H1 (cell line): ENCODE results near the gene WDR33. TPM values are rescaled to one million over a fixed set of nuclear protein-coding genes. Genes with fewer than 3 reads are reported as not detected.

ENCODE experiments used
- CTCF ChIA-PET: fragments of 300-600 bp; sonication (Branson Sonifier 250); formaldehyde crosslinking; loops from one replicate; lab custom pipeline; 2021; ENCODE audit not compliant: partially characterized antibody; lab: Charles Lee
- POLR2A ChIA-PET: fragments of 300-600 bp; sonication (Branson Sonifier 250); formaldehyde crosslinking; loops from one replicate; lab custom pipeline; 2021; ENCODE audit warnings: inconsistent platforms; ENCODE audit not compliant: partially characterized antibody; lab: Charles Lee
- DNase-seq, 2 experiments: peaks; one replicate each; pipeline versions ENCODE4 v3.0.0 to v3.0.0-alpha.2; 2010 to 2022; ENCODE audit warnings: low spot score in 2 of 2, low read depth in 1 of 2, mixed read lengths in 1 of 2
- FAIRE-seq: peaks from 2 replicates; lab custom pipeline; 2011; peaks lifted over from hg19 to GRCh38; lab: Jason Lieb, UNC
- H2AFZ ChIP-seq: 2 replicates; pipeline ENCODE4 v1.8.1; 2012; ENCODE audit warnings: low read length, inconsistent platforms
- H2AK5ac ChIP-seq: 2 replicates; pipeline ENCODE4 v1.6.1; 2013; ENCODE audit warnings: low read depth, low read length
- H2BK120ac ChIP-seq: replicated peaks from 2 replicates; pipeline ENCODE3; 2013; ENCODE audit warnings: low read depth, low read length, inconsistent platforms
- H2BK12ac ChIP-seq: 2 replicates; pipeline ENCODE4 v1.6.1; 2013; ENCODE audit warnings: low read depth, low read length
- H2BK15ac ChIP-seq: 2 replicates; pipeline ENCODE4 v1.6.1; 2013; ENCODE audit warnings: low read length
- H2BK20ac ChIP-seq: 2 replicates; pipeline ENCODE4 v1.6.1; 2013; ENCODE audit warnings: low read length
- H2BK5ac ChIP-seq: 2 replicates; pipeline ENCODE4 v1.6.1; 2013; ENCODE audit warnings: low read depth, low read length
- H3K14ac ChIP-seq: 2 replicates; pipeline ENCODE4 v1.6.1; 2013; ENCODE audit warnings: inconsistent platforms; ENCODE audit not compliant: insufficient read length
- H3K18ac ChIP-seq: 2 replicates; pipeline ENCODE4 v1.6.1; 2013; ENCODE audit warnings: low read length; ENCODE audit errors: extremely low read depth
- H3K23ac ChIP-seq: 2 replicates; pipeline ENCODE4 v1.6.1; 2013; ENCODE audit warnings: inconsistent platforms; ENCODE audit not compliant: insufficient read length
- H3K23me2 ChIP-seq: 2 replicates; pipeline ENCODE4 v1.6.1; 2013; ENCODE audit warnings: low read depth, low read length
- H3K27ac ChIP-seq: 2 replicates; pipeline ENCODE4 v1.6.1; 2011; ENCODE audit warnings: low read depth, low read length, inconsistent platforms
- H3K27me3 ChIP-seq, 4 experiments: replicated peaks in 1 of 4; 1 replicate in 1 of 4; 2 replicates in 3 of 4; pipeline versions ENCODE4 v1.6.1 to v1.8.1; 2011 to 2013; ENCODE audit warnings: low read length in 3 of 4, mild to moderate bottlenecking in 3 of 4, inconsistent platforms in 2 of 4, mixed read lengths in 2 of 4, moderate library complexity in 1 of 4; ENCODE audit not compliant: control insufficient read depth in 3 of 4, insufficient read depth in 3 of 4; ENCODE audit errors: extremely low read depth in 1 of 4
- H3K36me3 ChIP-seq, 4 experiments: 2 replicates each; pipeline versions ENCODE4 v1.6.1 to v1.8.1; 2011 to 2013; ENCODE audit warnings: mild to moderate bottlenecking in 4 of 4, low read length in 3 of 4, moderate library complexity in 2 of 4, control low read depth in 1 of 4, inconsistent platforms in 1 of 4; ENCODE audit not compliant: insufficient read depth in 4 of 4, control insufficient read depth in 2 of 4
- H3K4ac ChIP-seq: replicated peaks from 2 replicates; pipeline ENCODE3; 2013; ENCODE audit warnings: low read length, low read depth, mixed read lengths, inconsistent platforms; ENCODE audit not compliant: insufficient read length
- H3K4me1 ChIP-seq, 4 experiments: replicated peaks in 1 of 4; 1 replicate in 1 of 4; 2 replicates in 3 of 4; pipeline versions ENCODE4 v1.6.1 to v1.8.1; 2011 to 2013; ENCODE audit warnings: low read length in 3 of 4, inconsistent platforms in 2 of 4, mixed read lengths in 1 of 4; ENCODE audit not compliant: insufficient read depth in 4 of 4, control insufficient read depth in 3 of 4
- H3K4me2 ChIP-seq, 2 experiments: 2 replicates each; pipeline versions ENCODE4 v1.6.1 to v1.8.1; 2011 to 2013; ENCODE audit warnings: low read depth in 2 of 2, low read length in 2 of 2, control low read depth in 1 of 2, inconsistent platforms in 1 of 2, mild to moderate bottlenecking in 1 of 2; ENCODE audit not compliant: insufficient read depth in 1 of 2
- H3K4me3 ChIP-seq, 4 experiments: fragments of 200-600, 300-600 bp in 1 of 4; sonication (generic), shearing (Covaris generic), sonication (Bioruptor Twin) in 1 of 4; 2 replicates each; pipeline versions ENCODE4 v1.5.1 to v1.8.1; 2011 to 2016; ENCODE audit warnings: low read length in 4 of 4, low read depth in 3 of 4, control low read depth in 2 of 4, inconsistent platforms in 2 of 4, mild to moderate bottlenecking in 2 of 4, mixed read lengths in 1 of 4, moderate library complexity in 1 of 4; ENCODE audit not compliant: insufficient read depth in 2 of 4; ENCODE audit errors: extremely low read depth in 1 of 4
- H3K56ac ChIP-seq: replicated peaks from 2 replicates; pipeline ENCODE3; 2013; ENCODE audit warnings: low read depth, mild to moderate bottlenecking, mixed read lengths, low read length, inconsistent platforms; ENCODE audit not compliant: insufficient read length
- H3K79me1 ChIP-seq: 2 replicates; pipeline ENCODE4 v1.6.1; 2013; ENCODE audit warnings: low read depth, low read length, control low read depth
- H3K79me2 ChIP-seq, 2 experiments: 2 replicates each; pipeline versions ENCODE4 v1.6.1 to v1.8.1; 2012 to 2013; ENCODE audit warnings: low read length in 2 of 2, mild to moderate bottlenecking in 2 of 2, inconsistent platforms in 1 of 2; ENCODE audit not compliant: insufficient read depth in 2 of 2, control insufficient read depth in 1 of 2
- H3K9ac ChIP-seq, 4 experiments: replicated peaks in 1 of 4; 1 replicate in 1 of 4; 2 replicates in 3 of 4; pipeline versions ENCODE4 v1.6.1 to v1.8.1; 2011 to 2013; ENCODE audit warnings: low read depth in 3 of 4, low read length in 3 of 4, control low read depth in 2 of 4, mild to moderate bottlenecking in 2 of 4, moderate library complexity in 2 of 4, inconsistent platforms in 1 of 4; ENCODE audit errors: extremely low read depth in 1 of 4
- H3K9me3 ChIP-seq, 2 experiments: 2 replicates each; pipeline versions ENCODE4 v1.6.1 to v1.8.1; 2012 to 2013; ENCODE audit warnings: mild to moderate bottlenecking in 2 of 2, moderate library complexity in 2 of 2, control low read depth in 1 of 2, inconsistent platforms in 1 of 2, low read depth in 1 of 2, low read length in 1 of 2, mixed read lengths in 1 of 2; ENCODE audit not compliant: insufficient read depth in 2 of 2
- H4K20me1 ChIP-seq, 2 experiments: replicated peaks in 1 of 2; 2 replicates each; pipeline versions ENCODE3 to v1.8.1; 2011 to 2013; ENCODE audit warnings: inconsistent platforms in 2 of 2, low read length in 2 of 2, mild to moderate bottlenecking in 1 of 2; ENCODE audit not compliant: insufficient read depth in 2 of 2, control insufficient read depth in 1 of 2
- H4K5ac ChIP-seq: 2 replicates; pipeline ENCODE4 v1.6.1; 2013; ENCODE audit warnings: low read length, low read depth, mixed read lengths, inconsistent platforms; ENCODE audit not compliant: insufficient read length
- H4K8ac ChIP-seq: 2 replicates; pipeline ENCODE4 v1.8.0; 2013; ENCODE audit warnings: mild to moderate bottlenecking, moderate library complexity, low read length, inconsistent platforms; ENCODE audit not compliant: insufficient read depth; ENCODE audit errors: extremely low read depth
- H4K91ac ChIP-seq: replicated peaks from 2 replicates; pipeline ENCODE3; 2013; ENCODE audit warnings: low read length, mixed read lengths, inconsistent platforms; ENCODE audit not compliant: insufficient read length
- CHD2 ChIP-seq: IDR thresholded peaks from 2 replicates; pipeline ENCODE4 v1.6.1; 2012; ENCODE audit warnings: low read length, improper control_type of control experiment
- NANOG ChIP-seq: IDR thresholded peaks from 2 replicates; pipeline ENCODE4 v1.6.1; 2011; ENCODE audit warnings: low read length, low read depth, mild to moderate bottlenecking, inconsistent platforms; ENCODE audit not compliant: insufficient read depth, poor library complexity, severe bottlenecking
- RFX5 ChIP-seq: IDR thresholded peaks from 2 replicates; pipeline ENCODE4 v1.6.1; 2011; ENCODE audit warnings: low read depth, low read length, improper control_type of control experiment, borderline replicate concordance
- SIX5 ChIP-seq: IDR thresholded peaks from 2 replicates; pipeline ENCODE4 v1.6.1; 2011; ENCODE audit warnings: mild to moderate bottlenecking, low read depth, low read length
- SRF ChIP-seq: IDR thresholded peaks from 2 replicates; pipeline ENCODE4 v1.6.1; 2011; ENCODE audit warnings: mild to moderate bottlenecking, low read depth, low read length, moderate library complexity
- WGBS, 2 experiments: shearing (Covaris generic) in 1 of 2; methylation state at CpG; one replicate each; pipeline versions ENCODE4 v1.1.6 to v1.1.7; 2013 to 2015; ENCODE audit warnings: low lambda C conversion rate in 2 of 2, mixed read lengths in 2 of 2, inconsistent platforms in 1 of 2, low coverage in 1 of 2, missing lambda C conversion rate in 1 of 2; ENCODE audit not compliant: insufficient replicate concordance in 2 of 2, insufficient coverage in 1 of 2, insufficient read length in 1 of 2; ENCODE audit errors: extremely low coverage in 1 of 2, missing lambda C conversion rate in 1 of 2; 5-methylcytosine and 5-hydroxymethylcytosine counted together
- polyA plus RNA-seq, 7 experiments: library from polyadenylated mRNA; depleted of rRNA in 3 of 7; stranded (reverse) in 5 of 7; unstranded in 2 of 7; fragments of >200 nt in 5 of 7; fragments of 200-250 nt in 2 of 7; gene quantifications; 1 replicate in 5 of 7; 2 replicates in 1 of 7; 4 replicates in 1 of 7; pipeline versions ENCODE4 v1.2.1 to v1.2.3, GENCODE V29; 2011 to 2013; ENCODE audit warnings: missing spikeins in 2 of 7, mixed read lengths in 2 of 7
- total RNA-seq: library from RNA; stranded (reverse); fragmentation: NEBNext Ultra II Directional; extraction: Animal tissue kit (Norgen Biotek cat#: 25700); gene quantifications from 2 replicates; pipeline ENCODE4 v1.2.1, GENCODE V29; 2021
- TF ChIP-seq, protein P1 (sequence below): IDR thresholded peaks from 2 replicates; pipeline ENCODE4 v1.6.1; 2012; ENCODE audit warnings: inconsistent platforms

Gene WDR33
- total and polyA plus RNA-seq, 2 of the 8 experiments (the other 6 are each of a cell fraction or from before 2014, with no cell fraction given), result 18.1 to 82.7 TPM

- no peak overlapping the region for H3K27ac ChIP-seq
- no peak overlapping the region for H4K91ac ChIP-seq
- H3K36me3 ChIP-seq, result peaks cover 4 to 75% (median 33%) of the 10 kb centered on the region in 4 experiments
- DNase-seq (no peak), FAIRE-seq (no peak)
- TF ChIP-seq, protein P1, sequence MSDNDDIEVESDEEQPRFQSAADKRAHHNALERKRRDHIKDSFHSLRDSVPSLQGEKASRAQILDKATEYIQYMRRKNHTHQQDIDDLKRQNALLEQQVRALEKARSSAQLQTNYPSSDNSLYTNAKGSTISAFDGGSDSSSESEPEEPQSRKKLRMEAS, result no peak
- no peak for TF ChIP-seq SIX5
- TF ChIP-seq CHD2, result no peak
- no peak for TF ChIP-seq NANOG
- TF ChIP-seq SRF, result no peak
- no peak for TF ChIP-seq RFX5
- no peak overlapping the region for H2AK5ac ChIP-seq
- no peaks in the 10 kb centered on the region for H3K9me3 ChIP-seq
- POLR2A ChIA-PET, result no interaction called here
- H3K4ac ChIP-seq, result no peak overlapping the region
- H3K23ac ChIP-seq, result no peak overlapping the region
- H3K4me3 ChIP-seq, result no peak overlapping the region
- H4K20me1 ChIP-seq, result peaks cover 3 to 12% of the 10 kb centered on the region in 2 experiments
- H3K79me2 ChIP-seq, result peaks cover 0 to 22% of the 10 kb centered on the region in 2 experiments; a peak in 2 of 4 replicates
- no peaks in the 10 kb centered on the region; a peak in 1 of 7 replicates for H3K4me1 ChIP-seq
- H3K23me2 ChIP-seq, result no peaks in the 10 kb centered on the region
- no peak overlapping the region for H3K4me2 ChIP-seq
- H3K14ac ChIP-seq, result no peak overlapping the region
- no peak overlapping the region for H4K5ac ChIP-seq
- CTCF ChIA-PET, result interaction anchor here (0.6 kb wide), 1 partner anchor 37 kb away, joined by 4 read pairs; the partner anchor contains the start of gene WDR33
- no peak overlapping the region for H3K9ac ChIP-seq
- H3K27me3 ChIP-seq, result no peaks in the 10 kb centered on the region
- no peak overlapping the region for H2BK5ac ChIP-seq
- H2BK20ac ChIP-seq, result no peak overlapping the region
- no peak overlapping the region for H2BK12ac ChIP-seq
- H3K18ac ChIP-seq, result no peak overlapping the region
- H4K8ac ChIP-seq, result no peak overlapping the region
- 92% methylated on average over 7 of the region's 7 CpGs; no CpG with 5 or more reads in 1 of the 2 experiments for WGBS, 2 experiments
- H2BK15ac ChIP-seq, result no peak overlapping the region
- H3K56ac ChIP-seq, result no peak overlapping the region
- peaks cover 4% of the 10 kb centered on the region; the same call in 1 of the 2 replicates for H3K79me1 ChIP-seq
- H2BK120ac ChIP-seq, result no peak overlapping the region
- no peak overlapping the region for H2AFZ ChIP-seq
These were observed 37.0 kb upstream of the WDR33 start for GRCh38 chr2:127847931-127848330.
